GM06990 (cell line): ENCODE data around the gene GAS7.
"Not testable (repeated sequence)": the region's sequence is repeated elsewhere in the genome, so short reads cannot be mapped to it uniquely, and the experiment has no call there.

Experiments used
- DNase-seq: peaks from one replicate; pipeline ENCODE4 v3.0.0-alpha.2; 2011; ENCODE audit not compliant: insufficient read length; ENCODE audit errors: extremely low read depth
- H3K27me3 ChIP-seq: replicated peaks from 2 replicates; pipeline ENCODE4 v1.6.0; 2011; ENCODE audit warnings: low read length; ENCODE audit not compliant: control insufficient read depth, insufficient read depth
- H3K36me3 ChIP-seq: 2 replicates; pipeline ENCODE4 v1.5.1; 2011; ENCODE audit warnings: low read length; ENCODE audit not compliant: control insufficient read depth, insufficient read depth
- H3K4me3 ChIP-seq: replicated peaks from 2 replicates; pipeline ENCODE4 v1.5.1; 2011; ENCODE audit warnings: low read depth, mild to moderate bottlenecking, control low read depth, low read length
- CTCF ChIP-seq: IDR thresholded peaks from 2 replicates; pipeline ENCODE4 v1.5.1; 2011; ENCODE audit warnings: low read length, control low read depth, mild to moderate bottlenecking, inconsistent platforms; ENCODE audit not compliant: insufficient read depth, poor library complexity, severe bottlenecking

GAS7 gene

GRCh38 chr17:10106067-10106466 is 92.3 kb downstream of the GAS7 start:
- DNase-seq, result no peak
- Histone ChIP-seq H3K36me3 (no peaks in the 10 kb centered on the region), H3K4me3 (no peak overlapping the region), H3K27me3 (no peaks in the 10 kb centered on the region)
- no peak for TF ChIP-seq CTCF

GRCh38 chr17:10105513-10106001 is 92.8 kb downstream of the GAS7 start:
- Histone ChIP-seq H3K36me3 (no peaks in the 10 kb centered on the region), H3K4me3 (no peak overlapping the region), H3K27me3 (no peaks in the 10 kb centered on the region)
- TF ChIP-seq CTCF, result no peak
- no peak for DNase-seq

GRCh38 chr17:10103712-10104111 is 94.7 kb downstream of the GAS7 start:
- DNase-seq, result no peak
- no peak for TF ChIP-seq CTCF
- no peaks in the 10 kb centered on the region for H3K27me3 ChIP-seq
- H3K36me3 ChIP-seq, result no peaks in the 10 kb centered on the region
- H3K4me3 ChIP-seq, result no peak overlapping the region

DNA sequence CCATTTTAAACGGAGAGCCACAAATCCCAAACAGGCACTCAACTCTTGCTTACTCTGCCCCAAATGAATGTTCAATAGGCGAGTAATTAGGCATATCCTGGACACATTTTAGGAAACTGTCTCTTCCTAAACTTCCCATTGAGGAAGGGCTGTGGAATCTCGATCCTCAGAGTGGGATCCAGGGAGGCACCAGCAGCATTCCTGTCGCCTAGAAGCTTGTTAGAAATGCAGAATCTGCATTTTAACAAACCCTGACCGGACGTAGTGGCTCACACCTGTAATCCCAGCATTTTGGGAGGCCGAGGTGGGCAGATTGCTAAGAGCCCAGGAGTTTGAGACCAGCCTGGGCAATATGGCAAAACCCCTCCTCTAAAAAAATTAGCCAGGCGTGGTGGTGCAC is 95.6 kb downstream of the GAS7 start:
- H3K36me3 ChIP-seq, result no peaks in the 10 kb centered on the region
- no peak overlapping the region for H3K4me3 ChIP-seq
- no peaks in the 10 kb centered on the region for H3K27me3 ChIP-seq
- no peak for TF ChIP-seq CTCF
- no peak for DNase-seq

DNA sequence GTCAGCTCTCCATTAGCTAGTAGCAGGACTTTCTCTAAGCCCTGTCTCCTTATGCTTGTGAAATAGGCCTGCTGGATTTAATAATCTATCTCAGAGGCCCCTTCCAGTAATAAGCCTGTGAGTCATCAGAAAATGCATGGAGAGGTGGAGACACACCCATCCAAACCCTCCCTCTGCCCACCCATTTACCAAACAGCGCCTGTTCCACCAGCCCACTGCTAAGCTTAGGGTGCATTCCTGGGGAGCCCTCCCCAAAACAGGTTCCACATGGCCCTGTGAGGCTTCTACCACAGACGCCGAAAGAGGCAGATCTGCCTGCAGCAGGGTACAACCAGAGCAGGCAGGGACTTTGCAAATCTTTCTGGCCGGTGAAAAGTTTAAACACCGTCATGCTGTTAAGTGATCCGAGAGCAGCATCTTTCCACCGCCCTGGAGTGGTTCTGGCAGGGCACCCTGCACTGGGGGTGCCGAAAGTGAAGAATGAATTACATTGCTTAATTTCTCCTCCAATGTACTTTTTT is 99.3 kb downstream of the GAS7 start:
- Histone ChIP-seq H3K4me3 (no peak overlapping the region), H3K36me3 (no peaks in the 10 kb centered on the region)
- TF ChIP-seq CTCF, result no peak

DNA sequence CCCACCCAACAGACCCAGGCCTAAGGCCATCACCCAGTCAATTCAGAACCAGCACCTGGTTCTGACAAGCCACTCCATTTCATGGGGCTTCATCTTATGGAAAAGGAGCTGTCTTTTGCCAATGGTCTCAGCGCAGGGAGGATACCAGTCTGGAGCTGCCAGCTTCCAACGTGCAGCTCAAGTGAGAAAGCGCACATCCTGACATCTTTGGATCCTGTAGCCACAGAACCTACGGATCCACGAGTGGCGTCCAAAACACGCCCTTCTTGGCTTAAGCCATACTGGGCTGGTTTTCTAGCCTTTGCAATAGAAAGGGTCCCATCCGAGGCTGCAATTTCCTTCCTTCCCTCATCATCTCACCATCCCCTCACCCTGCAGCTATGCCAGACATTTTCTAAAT is 101.8 kb downstream of the GAS7 start:
- no peak for TF ChIP-seq CTCF
- no peaks in the 10 kb centered on the region for H3K36me3 ChIP-seq
- H3K27me3 ChIP-seq, result no peaks in the 10 kb centered on the region
- H3K4me3 ChIP-seq, result no peak overlapping the region
- DNase-seq, result no peak

More for the DNA sequence above, 99.3 kb downstream of the GAS7 start:
- no peak for DNase-seq
- H3K27me3 ChIP-seq, result no peaks in the 10 kb centered on the region

- H3K36me3 ChIP-seq, DNase-seq, H3K27me3 ChIP-seq, H3K4me3 ChIP-seq: not testable (repeated sequence)
Observed at GRCh38 chr17:10095295-10095694, 103.1 kb downstream of the GAS7 start.
